ENCODE results near the gene KLK12.

The KLK12 gene

DNA sequence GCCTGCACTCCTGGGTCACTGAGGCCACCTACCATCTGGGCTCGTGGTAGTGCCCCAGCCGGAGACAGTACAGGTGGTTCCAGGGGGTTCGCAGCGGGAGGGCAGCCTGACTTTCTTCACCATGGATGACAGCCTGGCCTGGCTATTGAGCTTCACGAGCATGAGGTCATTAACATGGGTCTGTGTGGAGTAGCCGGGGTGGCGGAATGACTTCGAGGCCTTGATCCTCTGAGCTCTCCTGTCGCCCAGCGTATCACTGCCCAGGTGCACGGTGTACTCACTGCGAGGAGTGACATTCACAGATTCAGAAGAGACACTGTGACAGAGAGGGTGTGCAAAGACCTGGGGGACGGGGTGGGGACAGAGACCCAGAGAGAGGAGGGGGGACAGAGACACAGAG, 54.6 kb downstream of the KLK12 start:
- no peak overlapping the region for H3K4me3 ChIP-seq (ENCODE audit: low read depth, low read length)
- no peaks in the 10 kb centered on the region for H3K4me1 ChIP-seq (ENCODE audit: control insufficient read depth, insufficient read depth, low read length)
- POLR2A ChIA-PET: no interaction called here
- TF ChIP-seq KLF7 (tag by site-specific recombination; IDR thresholded peaks at IDR 0.05; ENCODE audit: borderline replicate concordance) (no peak), ZBTB17 (tag by site-specific recombination; IDR thresholded peaks at IDR 0.05) (no peak), ZNF335 (tag by site-specific recombination; conservative IDR thresholded peaks at IDR 0.05) (no peak)
- TF ChIP-seq, protein P1, sequence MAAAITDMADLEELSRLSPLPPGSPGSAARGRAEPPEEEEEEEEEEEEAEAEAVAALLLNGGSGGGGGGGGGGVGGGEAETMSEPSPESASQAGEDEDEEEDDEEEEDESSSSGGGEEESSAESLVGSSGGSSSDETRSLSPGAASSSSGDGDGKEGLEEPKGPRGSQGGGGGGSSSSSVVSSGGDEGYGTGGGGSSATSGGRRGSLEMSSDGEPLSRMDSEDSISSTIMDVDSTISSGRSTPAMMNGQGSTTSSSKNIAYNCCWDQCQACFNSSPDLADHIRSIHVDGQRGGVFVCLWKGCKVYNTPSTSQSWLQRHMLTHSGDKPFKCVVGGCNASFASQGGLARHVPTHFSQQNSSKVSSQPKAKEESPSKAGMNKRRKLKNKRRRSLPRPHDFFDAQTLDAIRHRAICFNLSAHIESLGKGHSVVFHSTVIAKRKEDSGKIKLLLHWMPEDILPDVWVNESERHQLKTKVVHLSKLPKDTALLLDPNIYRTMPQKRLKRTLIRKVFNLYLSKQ (tag by site-specific recombination; IDR thresholded peaks at IDR 0.05; ENCODE audit: borderline replicate concordance): no peak
- TF ChIP-seq, protein P2, sequence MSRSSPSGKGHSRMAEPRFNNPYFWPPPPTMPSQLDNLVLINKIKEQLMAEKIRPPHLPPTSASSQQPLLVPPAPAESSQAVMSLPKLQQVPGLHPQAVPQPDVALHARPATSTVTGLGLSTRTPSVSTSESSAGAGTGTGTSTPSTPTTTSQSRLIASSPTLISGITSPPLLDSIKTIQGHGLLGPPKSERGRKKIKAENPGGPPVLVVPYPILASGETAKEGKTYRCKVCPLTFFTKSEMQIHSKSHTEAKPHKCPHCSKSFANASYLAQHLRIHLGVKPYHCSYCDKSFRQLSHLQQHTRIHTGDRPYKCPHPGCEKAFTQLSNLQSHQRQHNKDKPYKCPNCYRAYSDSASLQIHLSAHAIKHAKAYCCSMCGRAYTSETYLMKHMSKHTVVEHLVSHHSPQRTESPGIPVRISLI (tag by site-specific recombination; IDR thresholded peaks at IDR 0.05): no peak
- no peaks in the 10 kb centered on the region for H3K36me3 ChIP-seq (ENCODE audit: control insufficient read depth in 2 of 2, insufficient read depth in 1 of 2, low read length in 2 of 2)
- CTCF ChIA-PET: no interaction called here
- H3K27ac ChIP-seq (ENCODE audit: extremely low read depth, low read depth, low read length): no peak overlapping the region
- H3K9me3 ChIP-seq (ENCODE audit: control insufficient read depth, insufficient read depth, low read depth, low read length): no peaks in the 10 kb centered on the region

DNA sequence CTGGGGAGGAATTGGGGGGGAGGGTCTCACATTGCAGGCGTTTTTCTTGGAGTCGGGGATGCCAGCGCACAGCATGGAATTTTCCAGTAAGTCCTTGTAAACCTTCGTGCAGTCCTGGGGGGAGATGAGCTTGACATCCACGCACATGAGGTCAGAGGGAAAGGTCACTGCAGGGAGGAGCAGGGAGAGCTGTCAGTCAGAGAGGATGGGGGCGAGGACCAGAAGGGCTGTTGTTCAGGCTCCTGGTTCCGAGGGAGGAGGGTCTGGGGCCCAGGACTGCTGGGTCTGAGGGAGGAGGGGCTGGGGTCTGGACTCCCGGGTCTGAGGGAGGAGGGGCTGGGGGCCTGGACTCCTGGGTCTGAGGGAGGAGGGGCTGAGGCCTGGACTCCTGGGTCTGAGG, 55.0 kb downstream of the KLK12 start:
- POLR2A ChIA-PET: no interaction called here
- TF ChIP-seq ZNF510 (tag by site-specific recombination; IDR thresholded peaks at IDR 0.05; ENCODE audit: insufficient replicate concordance) (no peak), ZNF214 (tag by site-specific recombination; IDR thresholded peaks at IDR 0.05; ENCODE audit: borderline replicate concordance) (no peak), ZNF629 (tag by site-specific recombination; IDR thresholded peaks at IDR 0.05) (no peak), ZFP41 (tag by site-specific recombination; IDR thresholded peaks at IDR 0.05; ENCODE audit: borderline replicate concordance) (no peak), ZFP37 (tag by site-specific recombination; IDR thresholded peaks at IDR 0.05) (no peak)
- TF ChIP-seq, protein P3, sequence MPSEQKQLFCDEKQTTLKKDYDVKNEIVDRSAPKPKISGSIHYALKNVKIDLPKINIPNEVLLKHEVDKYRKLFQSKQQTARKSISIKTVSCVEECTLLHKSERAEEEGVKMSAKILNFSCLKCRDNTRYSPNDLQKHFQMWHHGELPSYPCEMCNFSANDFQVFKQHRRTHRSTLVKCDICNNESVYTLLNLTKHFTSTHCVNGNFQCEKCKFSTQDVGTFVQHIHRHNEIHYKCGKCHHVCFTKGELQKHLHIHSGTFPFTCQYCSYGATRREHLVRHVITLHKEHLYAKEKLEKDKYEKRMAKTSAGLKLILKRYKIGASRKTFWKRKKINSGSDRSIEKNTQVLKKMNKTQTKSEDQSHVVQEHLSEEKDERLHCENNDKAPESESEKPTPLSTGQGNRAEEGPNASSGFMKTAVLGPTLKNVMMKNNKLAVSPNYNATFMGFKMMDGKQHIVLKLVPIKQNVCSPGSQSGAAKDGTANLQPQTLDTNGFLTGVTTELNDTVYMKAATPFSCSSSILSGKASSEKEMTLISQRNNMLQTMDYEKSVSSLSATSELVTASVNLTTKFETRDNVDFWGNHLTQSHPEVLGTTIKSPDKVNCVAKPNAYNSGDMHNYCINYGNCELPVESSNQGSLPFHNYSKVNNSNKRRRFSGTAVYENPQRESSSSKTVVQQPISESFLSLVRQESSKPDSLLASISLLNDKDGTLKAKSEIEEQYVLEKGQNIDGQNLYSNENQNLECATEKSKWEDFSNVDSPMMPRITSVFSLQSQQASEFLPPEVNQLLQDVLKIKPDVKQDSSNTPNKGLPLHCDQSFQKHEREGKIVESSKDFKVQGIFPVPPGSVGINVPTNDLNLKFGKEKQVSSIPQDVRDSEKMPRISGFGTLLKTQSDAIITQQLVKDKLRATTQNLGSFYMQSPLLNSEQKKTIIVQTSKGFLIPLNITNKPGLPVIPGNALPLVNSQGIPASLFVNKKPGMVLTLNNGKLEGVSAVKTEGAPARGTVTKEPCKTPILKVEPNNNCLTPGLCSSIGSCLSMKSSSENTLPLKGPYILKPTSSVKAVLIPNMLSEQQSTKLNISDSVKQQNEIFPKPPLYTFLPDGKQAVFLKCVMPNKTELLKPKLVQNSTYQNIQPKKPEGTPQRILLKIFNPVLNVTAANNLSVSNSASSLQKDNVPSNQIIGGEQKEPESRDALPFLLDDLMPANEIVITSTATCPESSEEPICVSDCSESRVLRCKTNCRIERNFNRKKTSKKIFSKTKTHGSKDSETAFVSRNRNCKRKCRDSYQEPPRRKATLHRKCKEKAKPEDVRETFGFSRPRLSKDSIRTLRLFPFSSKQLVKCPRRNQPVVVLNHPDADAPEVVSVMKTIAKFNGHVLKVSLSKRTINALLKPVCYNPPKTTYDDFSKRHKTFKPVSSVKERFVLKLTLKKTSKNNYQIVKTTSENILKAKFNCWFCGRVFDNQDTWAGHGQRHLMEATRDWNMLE (tag by site-specific recombination; conservative IDR thresholded peaks at IDR 0.05; ENCODE audit: low read depth): no peak
- TF ChIP-seq, protein P4, sequence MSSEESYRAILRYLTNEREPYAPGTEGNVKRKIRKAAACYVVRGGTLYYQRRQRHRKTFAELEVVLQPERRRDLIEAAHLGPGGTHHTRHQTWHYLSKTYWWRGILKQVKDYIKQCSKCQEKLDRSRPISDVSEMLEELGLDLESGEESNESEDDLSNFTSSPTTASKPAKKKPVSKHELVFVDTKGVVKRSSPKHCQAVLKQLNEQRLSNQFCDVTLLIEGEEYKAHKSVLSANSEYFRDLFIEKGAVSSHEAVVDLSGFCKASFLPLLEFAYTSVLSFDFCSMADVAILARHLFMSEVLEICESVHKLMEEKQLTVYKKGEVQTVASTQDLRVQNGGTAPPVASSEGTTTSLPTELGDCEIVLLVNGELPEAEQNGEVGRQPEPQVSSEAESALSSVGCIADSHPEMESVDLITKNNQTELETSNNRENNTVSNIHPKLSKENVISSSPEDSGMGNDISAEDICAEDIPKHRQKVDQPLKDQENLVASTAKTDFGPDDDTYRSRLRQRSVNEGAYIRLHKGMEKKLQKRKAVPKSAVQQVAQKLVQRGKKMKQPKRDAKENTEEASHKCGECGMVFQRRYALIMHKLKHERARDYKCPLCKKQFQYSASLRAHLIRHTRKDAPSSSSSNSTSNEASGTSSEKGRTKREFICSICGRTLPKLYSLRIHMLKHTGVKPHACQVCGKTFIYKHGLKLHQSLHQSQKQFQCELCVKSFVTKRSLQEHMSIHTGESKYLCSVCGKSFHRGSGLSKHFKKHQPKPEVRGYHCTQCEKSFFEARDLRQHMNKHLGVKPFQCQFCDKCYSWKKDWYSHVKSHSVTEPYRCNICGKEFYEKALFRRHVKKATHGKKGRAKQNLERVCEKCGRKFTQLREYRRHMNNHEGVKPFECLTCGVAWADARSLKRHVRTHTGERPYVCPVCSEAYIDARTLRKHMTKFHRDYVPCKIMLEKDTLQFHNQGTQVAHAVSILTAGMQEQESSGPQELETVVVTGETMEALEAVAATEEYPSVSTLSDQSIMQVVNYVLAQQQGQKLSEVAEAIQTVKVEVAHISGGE (tag by site-specific recombination; conservative IDR thresholded peaks at IDR 0.05; ENCODE audit: low read depth): no peak

More for the DNA sequence above, 55.0 kb downstream of the KLK12 start:
- no peak overlapping the region for H3K27ac ChIP-seq (ENCODE audit: extremely low read depth, low read depth, low read length)
- no peak overlapping the region for H3K4me3 ChIP-seq (ENCODE audit: low read depth, low read length)
- no peaks in the 10 kb centered on the region for H3K9me3 ChIP-seq (ENCODE audit: control insufficient read depth, insufficient read depth, low read depth, low read length)
- H3K36me3 ChIP-seq (ENCODE audit: control insufficient read depth in 2 of 2, insufficient read depth in 1 of 2, low read length in 2 of 2): no peaks in the 10 kb centered on the region
- CTCF ChIA-PET: no interaction called here
- H3K4me1 ChIP-seq (ENCODE audit: control insufficient read depth, insufficient read depth, low read length): no peaks in the 10 kb centered on the region
